Stimulated activated CD4-positive, alpha-beta T cell treated with anti-CD3 and anti-CD28 coated beads, Interleukin-12 subunit alpha, Interleukin-12 subunit beta, amount 100 ng/mL, for 4 hours (primary cell): ENCODE measurements around the gene SERPINI1.

Experiments used
- DNase-seq: peaks from one replicate; pipeline ENCODE4 v3.0.0-alpha.2; 2020

SERPINI1 gene

DNA sequence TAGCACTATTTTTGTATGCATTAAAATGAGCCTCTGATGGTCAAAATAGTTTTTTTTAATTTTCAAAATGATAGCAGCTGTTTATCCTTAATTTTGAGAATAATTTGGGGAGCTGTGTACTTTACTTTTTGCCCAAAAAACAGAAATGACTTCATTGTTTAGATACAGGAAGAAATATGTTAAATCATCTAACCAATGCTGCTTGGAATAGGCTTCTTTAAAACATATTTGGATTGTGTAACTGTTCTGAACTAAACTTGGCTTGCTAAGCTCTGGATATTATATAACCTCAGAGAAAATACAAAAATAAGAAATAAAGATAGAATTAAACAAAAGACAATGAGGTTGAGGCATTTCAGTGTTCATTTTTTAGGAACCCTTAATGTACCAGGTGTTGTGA, 119.3 kb downstream of the SERPINI1 start:
- DNase-seq = no peak

- no peak for DNase-seq
These were observed 119.8 kb downstream of the SERPINI1 start for GRCh38 chr3:167855306-167855705.

DNA sequence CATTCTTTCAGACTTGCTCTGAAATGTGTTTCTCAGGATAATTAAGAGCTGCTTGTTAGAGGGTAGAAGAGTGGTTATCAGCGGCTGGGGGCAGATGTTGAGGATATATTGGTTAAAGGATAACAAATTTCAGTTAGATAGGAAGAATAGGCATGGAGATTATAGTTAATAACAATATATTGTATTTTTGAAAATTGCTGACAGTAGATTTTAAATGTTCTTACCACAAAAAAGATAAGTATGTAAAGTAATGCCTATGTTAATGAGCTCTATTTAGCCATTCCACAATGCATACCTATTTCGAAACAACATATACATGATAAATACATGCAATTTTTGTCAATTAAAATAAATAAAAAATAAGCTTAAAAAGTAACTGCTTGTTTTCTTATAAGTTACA, 123.3 kb downstream of the SERPINI1 start:
- no peak for DNase-seq

- no peak for DNase-seq
These were observed 124.1 kb downstream of the SERPINI1 start for GRCh38 chr3:167859610-167860009.

GRCh38 chr3:167861649-167862048, 126.1 kb downstream of the SERPINI1 start:
- no peak for DNase-seq

DNA sequence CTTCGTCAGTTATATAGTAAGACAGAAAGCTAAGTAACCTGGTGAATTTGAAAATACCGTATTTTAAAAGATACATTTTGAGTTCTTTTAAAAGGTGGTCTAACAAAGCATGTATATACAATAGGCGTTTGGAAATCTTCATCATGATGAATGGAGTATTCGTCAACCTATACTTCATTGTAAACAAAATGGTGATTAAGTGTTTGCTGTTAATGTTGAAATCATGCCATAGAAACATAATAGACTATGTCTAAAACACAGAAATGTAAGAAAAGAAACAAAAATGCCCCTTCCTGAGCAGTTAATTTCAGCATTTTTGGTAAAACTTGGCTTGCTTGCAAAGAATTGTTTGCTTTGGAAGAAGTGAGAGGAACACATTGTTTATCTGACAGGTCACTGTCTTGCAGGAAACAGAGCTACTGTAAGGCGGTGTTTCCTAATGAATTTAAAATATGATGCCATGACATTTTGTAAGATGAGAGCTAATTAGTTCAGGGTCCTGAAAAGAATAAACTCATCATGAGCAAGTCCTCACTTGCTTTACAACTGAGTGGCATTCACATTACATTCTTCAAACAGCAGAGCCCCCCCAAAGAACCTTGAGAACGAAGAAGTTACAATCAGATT, 126.7 kb downstream of the SERPINI1 start:
- DNase-seq = no peak

- no peak for DNase-seq
These were observed 128.5 kb downstream of the SERPINI1 start for GRCh38 chr3:167863811-167864551.

DNA sequence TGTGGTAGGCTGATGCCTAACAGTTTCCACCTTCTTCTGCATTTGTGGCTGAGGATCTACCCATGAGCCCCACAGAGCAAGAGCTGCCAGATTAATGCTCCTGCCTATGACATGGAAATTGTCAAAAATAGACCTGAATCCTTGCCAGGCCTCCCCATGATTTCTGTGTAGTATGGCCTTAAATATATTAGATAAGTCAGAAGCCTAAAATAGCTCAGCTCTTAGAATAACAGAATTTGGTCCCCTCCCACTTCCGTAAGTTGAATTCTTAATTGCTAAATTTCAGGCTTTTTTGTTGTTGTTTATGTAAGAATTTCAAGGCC, 129.0 kb downstream of the SERPINI1 start:
- DNase-seq = no peak

- no peak for DNase-seq
These were observed 130.8 kb downstream of the SERPINI1 start for GRCh38 chr3:167866331-167866730.

- DNase-seq = no peak
These were observed 132.5 kb downstream of the SERPINI1 start for GRCh38 chr3:167867981-167868380.

- no peak for DNase-seq
These were observed 134.7 kb downstream of the SERPINI1 start for GRCh38 chr3:167870181-167870580.

DNA sequence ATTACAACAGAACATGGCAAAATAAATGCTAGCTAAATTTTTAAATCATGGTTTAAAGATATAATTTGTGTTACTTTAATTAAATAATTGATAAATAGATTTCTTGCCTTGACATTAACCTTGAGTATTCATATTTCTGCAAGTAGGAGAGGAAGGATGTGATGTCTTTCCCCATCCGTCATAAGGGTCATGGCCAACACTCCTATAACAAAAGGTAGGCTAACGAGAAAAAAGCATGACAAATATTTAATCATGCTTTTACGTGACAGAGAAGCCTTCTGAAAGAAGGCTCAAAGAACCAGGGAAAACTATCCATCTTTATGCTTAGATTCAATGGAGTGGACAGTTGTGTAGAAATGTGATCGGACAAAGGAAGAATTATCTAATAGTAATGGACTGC, 135.2 kb downstream of the SERPINI1 start:
- no peak for DNase-seq

GRCh38 chr3:167872032-167872431, 136.5 kb downstream of the SERPINI1 start:
- no peak for DNase-seq

GRCh38 chr3:167872941-167873340, 137.4 kb downstream of the SERPINI1 start:
- DNase-seq = no peak

DNA sequence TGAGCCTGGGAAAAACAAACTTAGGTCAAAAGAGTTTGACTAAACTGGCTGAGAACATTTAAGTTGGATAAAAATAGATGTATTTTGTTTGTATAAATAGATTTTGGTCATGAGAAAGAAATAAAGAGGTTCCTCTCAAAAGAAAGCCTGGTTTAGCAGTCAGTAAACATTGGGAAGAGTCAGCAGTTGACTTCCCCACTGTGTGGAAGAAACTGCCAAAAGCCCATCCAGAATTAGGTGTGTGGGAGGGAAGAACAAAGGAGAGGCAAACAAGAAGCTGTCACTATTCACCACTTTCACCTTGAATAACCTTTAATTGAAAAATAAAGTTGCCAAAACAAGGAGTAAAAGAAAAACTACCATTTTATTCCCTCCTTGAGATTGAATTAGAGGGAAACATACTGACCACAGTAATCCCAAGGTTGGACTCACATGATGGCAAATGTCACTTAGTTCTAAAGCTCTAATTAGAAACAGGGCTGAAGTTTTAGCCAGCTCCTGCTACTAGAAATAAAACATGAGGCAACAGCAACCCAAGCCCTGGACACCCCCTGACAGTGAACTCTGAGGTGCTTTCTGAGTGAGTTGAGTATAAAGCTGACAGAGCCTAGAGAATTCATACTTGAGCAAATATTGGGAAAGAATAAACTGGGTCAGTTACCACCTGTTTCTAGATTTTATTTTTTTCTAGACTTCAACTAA, 139.3 kb downstream of the SERPINI1 start:
- DNase-seq = no peak
